Breast epithelium (tissue), 4 donors: ENCODE results near the gene CYP26B1. TPM values are rescaled to one million over a fixed set of nuclear protein-coding genes. Genes with fewer than 3 reads are reported as not detected.

Source experiments
- DNase-seq, 2 donors: peaks; one replicate each; pipeline ENCODE4 v3.0.0-alpha.2; 2019; ENCODE audit warnings: low spot score in 2 of 2
- H3K27ac ChIP-seq, 2 donors: fragments of 200-600 bp; sonication (generic) in 1 of 2; one replicate each; pipeline ENCODE4 v1.5.1; 2016 to 2019; ENCODE audit warnings: mild to moderate bottlenecking in 1 of 2
- H3K27me3 ChIP-seq, 2 donors: fragments of 200-600 bp; sonication (generic) in 1 of 2; one replicate each; pipeline versions ENCODE4 v1.5.1 to v1.6.0; 2017 to 2019; ENCODE audit warnings: control low read depth in 1 of 2, mild to moderate bottlenecking in 1 of 2
- H3K36me3 ChIP-seq: fragments of 200-600 bp; one replicate; pipeline ENCODE4 v1.5.1; 2019
- H3K4me1 ChIP-seq, 2 donors: fragments of 200-600 bp; sonication (generic); one replicate each; pipeline ENCODE4 v1.5.1; 2016 to 2019; ENCODE audit warnings: control low read depth in 1 of 2
- H3K4me3 ChIP-seq, 3 donors: fragments of 200-600 bp; sonication (generic); 1 replicate in 2 of 3; 2 replicates in 1 of 3; pipeline ENCODE4 v1.5.1; 2016 to 2019; ENCODE audit warnings: mild to moderate bottlenecking in 3 of 3, moderate library complexity in 2 of 3
- H3K9me3 ChIP-seq, 2 donors: fragments of 200-600 bp; sonication (generic) in 1 of 2; one replicate each; pipeline ENCODE4 v1.5.1; 2016 to 2019; ENCODE audit warnings: control low read depth in 1 of 2
- POLR2A ChIP-seq: fragments of 450-650 bp; IDR thresholded peaks from one replicate; pipeline ENCODE4 v1.6.1; 2016; ENCODE audit warnings: antibody characterized with exemption, mild to moderate bottlenecking, moderate library complexity
- POLR2AphosphoS5 ChIP-seq, 3 donors: sonication (generic); formaldehyde crosslinking; IDR thresholded peaks; one replicate each; pipeline ENCODE4 v1.6.1; 2017; ENCODE audit warnings: antibody characterized with exemption in 3 of 3
- intact Hi-C: fragments of 100-400 bp; cut with DNase I; formaldehyde crosslinking; loops from one replicate; pipeline ENCODE4 v1.15.1; 2023; ENCODE audit warnings: low total_unique reads
- total RNA-seq, 3 donors: library from RNA; depleted of rRNA; stranded (reverse); fragments of >200 nt; gene quantifications; one replicate each; pipeline ENCODE4 v1.1.0, GENCODE V29; 2016
- TF ChIP-seq, protein P1 (sequence below), 3 donors: fragments of 450-650 bp; IDR thresholded peaks; one replicate each; pipeline ENCODE4 v1.5.1; 2016 to 2017; ENCODE audit warnings: antibody characterized with exemption in 3 of 3, mild to moderate bottlenecking in 3 of 3, moderate library complexity in 3 of 3

The CYP26B1 gene
- total RNA-seq, 3 donors from 2014 or later = 3.8 to 41.6 (median 3.9) TPM

- H3K27ac ChIP-seq = no peak overlapping the region
- H3K36me3 ChIP-seq = no peaks in the 10 kb centered on the region
- H3K9me3 ChIP-seq = no peaks in the 10 kb centered on the region
- H3K27me3 ChIP-seq = no peaks in the 10 kb centered on the region
- H3K4me1 ChIP-seq = no peaks in the 10 kb centered on the region
- TF ChIP-seq, protein P1, sequence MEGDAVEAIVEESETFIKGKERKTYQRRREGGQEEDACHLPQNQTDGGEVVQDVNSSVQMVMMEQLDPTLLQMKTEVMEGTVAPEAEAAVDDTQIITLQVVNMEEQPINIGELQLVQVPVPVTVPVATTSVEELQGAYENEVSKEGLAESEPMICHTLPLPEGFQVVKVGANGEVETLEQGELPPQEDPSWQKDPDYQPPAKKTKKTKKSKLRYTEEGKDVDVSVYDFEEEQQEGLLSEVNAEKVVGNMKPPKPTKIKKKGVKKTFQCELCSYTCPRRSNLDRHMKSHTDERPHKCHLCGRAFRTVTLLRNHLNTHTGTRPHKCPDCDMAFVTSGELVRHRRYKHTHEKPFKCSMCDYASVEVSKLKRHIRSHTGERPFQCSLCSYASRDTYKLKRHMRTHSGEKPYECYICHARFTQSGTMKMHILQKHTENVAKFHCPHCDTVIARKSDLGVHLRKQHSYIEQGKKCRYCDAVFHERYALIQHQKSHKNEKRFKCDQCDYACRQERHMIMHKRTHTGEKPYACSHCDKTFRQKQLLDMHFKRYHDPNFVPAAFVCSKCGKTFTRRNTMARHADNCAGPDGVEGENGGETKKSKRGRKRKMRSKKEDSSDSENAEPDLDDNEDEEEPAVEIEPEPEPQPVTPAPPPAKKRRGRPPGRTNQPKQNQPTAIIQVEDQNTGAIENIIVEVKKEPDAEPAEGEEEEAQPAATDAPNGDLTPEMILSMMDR (IDR thresholded peaks at IDR 0.05) = no peak
- TF ChIP-seq POLR2AphosphoS5 (IDR thresholded peaks at IDR 0.05) (no peak), POLR2A (no peak)
- intact Hi-C loops = no loop called here
- no peak overlapping the region for H3K4me3 ChIP-seq
- no peak for DNase-seq
Observed at GRCh38 chr2:72085513-72085912, 62.1 kb downstream of the CYP26B1 start.

DNA sequence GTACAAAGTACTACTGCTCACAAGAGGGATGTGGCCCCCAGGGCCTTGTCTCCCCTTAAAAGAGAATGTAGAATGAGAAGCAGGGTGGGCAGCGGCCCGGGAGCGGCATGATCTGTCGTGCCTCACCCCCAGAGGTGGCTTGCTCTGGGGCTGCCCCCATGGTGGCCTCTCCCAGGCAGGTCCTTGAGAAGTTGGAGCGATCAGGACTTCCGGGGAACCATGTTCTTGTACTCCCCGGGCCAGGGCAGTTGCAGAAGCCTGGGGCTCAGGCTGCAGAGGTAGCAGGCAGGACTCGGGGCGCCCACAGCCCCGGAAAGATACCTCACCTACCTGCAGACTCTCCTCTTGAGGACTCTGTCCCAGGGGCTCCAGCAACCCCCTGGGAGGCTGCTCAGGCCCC lies 62.6 kb downstream of the CYP26B1 start:
- H3K4me1 ChIP-seq = no peaks in the 10 kb centered on the region
- intact Hi-C loops = no loop called here
- H3K27me3 ChIP-seq = no peaks in the 10 kb centered on the region
- no peak overlapping the region for H3K4me3 ChIP-seq
- no peaks in the 10 kb centered on the region for H3K9me3 ChIP-seq
- H3K27ac ChIP-seq = no peak overlapping the region
- TF ChIP-seq, protein P1 (IDR thresholded peaks at IDR 0.05) = no peak
- no peak for TF ChIP-seq POLR2AphosphoS5 (IDR thresholded peaks at IDR 0.05)
- TF ChIP-seq POLR2A = no peak
- H3K36me3 ChIP-seq = no peaks in the 10 kb centered on the region
- no peak for DNase-seq

- Histone ChIP-seq H3K27me3 (no peaks in the 10 kb centered on the region), H3K9me3 (no peaks in the 10 kb centered on the region), H3K4me3 (no peak overlapping the region), H3K4me1 (no peaks in the 10 kb centered on the region), H3K27ac (no peak overlapping the region), H3K36me3 (no peaks in the 10 kb centered on the region)
- DNase-seq = no peak
- intact Hi-C loops = no loop called here
- no peak for TF ChIP-seq POLR2AphosphoS5 (IDR thresholded peaks at IDR 0.05)
- TF ChIP-seq POLR2A = no peak
- TF ChIP-seq, protein P1 (IDR thresholded peaks at IDR 0.05) = no peak
Observed at GRCh38 chr2:72084584-72084976, 63.1 kb downstream of the CYP26B1 start.

- Histone ChIP-seq H3K9me3 (no peaks in the 10 kb centered on the region), H3K27ac (no peak overlapping the region), H3K4me1 (no peaks in the 10 kb centered on the region), H3K27me3 (no peaks in the 10 kb centered on the region), H3K4me3 (no peak overlapping the region), H3K36me3 (no peaks in the 10 kb centered on the region)
- TF ChIP-seq, protein P1 (IDR thresholded peaks at IDR 0.05) = no peak
- no peak for TF ChIP-seq POLR2AphosphoS5 (IDR thresholded peaks at IDR 0.05)
- no peak for TF ChIP-seq POLR2A
- intact Hi-C loops = no loop called here
- no peak for DNase-seq
Observed at GRCh38 chr2:72083751-72084583, 63.7 kb downstream of the CYP26B1 start.

DNA sequence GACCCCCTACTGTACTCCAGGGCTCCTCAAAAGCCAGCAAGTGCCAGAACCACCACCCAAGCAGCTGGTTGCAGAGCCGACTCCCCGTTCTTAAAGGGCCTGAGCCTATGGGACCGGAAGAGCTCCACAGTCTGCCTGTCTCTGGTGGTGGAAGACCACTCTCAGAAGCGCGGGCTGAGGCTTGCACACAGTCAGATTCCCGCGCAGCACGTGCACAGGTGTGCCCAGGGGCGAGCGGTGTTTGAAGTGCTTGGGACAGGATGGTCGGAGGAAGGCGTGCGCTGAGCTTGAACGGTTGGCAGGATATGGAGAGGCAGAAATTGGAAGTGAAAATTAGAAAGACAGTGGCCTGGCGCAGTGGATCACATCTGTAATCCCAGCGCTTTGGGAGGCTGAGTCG lies 64.8 kb downstream of the CYP26B1 start:
- intact Hi-C loops = no loop called here
- Histone ChIP-seq H3K27me3 (no peaks in the 10 kb centered on the region), H3K4me3 (no peak overlapping the region), H3K9me3 (no peaks in the 10 kb centered on the region), H3K4me1 (no peaks in the 10 kb centered on the region), H3K27ac (no peak overlapping the region), H3K36me3 (no peaks in the 10 kb centered on the region)
- TF ChIP-seq, protein P1 (IDR thresholded peaks at IDR 0.05) = no peak
- no peak for TF ChIP-seq POLR2AphosphoS5 (IDR thresholded peaks at IDR 0.05)
- no peak for TF ChIP-seq POLR2A
- no peak for DNase-seq
